Caco-2 (cell line): Measurements from ENCODE around the gene USH2A. TPM values are rescaled to one million over a fixed set of nuclear protein-coding genes. Genes with fewer than 3 reads are reported as not detected.

ENCODE experiments used
- BruUV-seq: library from RNA; stranded (reverse); fragments of 400-500 nt; replicated peaks from 2 replicates; lab custom pipeline; 2021; lab: Mats Ljungman, UMichigan
- CTCF ChIA-PET: fragments of 300-600 bp; sonication (Branson Sonifier 250); formaldehyde crosslinking; loops from one replicate; lab custom pipeline; 2022; ENCODE audit warnings: antibody characterized with exemption; lab: Charles Lee
- POLR2A ChIA-PET: fragments of 300-600 bp; sonication (Branson Sonifier 250); formaldehyde crosslinking; loops from one replicate; lab custom pipeline; 2022; ENCODE audit warnings: antibody characterized with exemption; lab: Charles Lee
- DNase-seq, 2 experiments: peaks; one replicate each; pipeline versions ENCODE4 v3.0.0 to v3.0.0-alpha.2; 2020 to 2022
- H3K27me3 ChIP-seq: replicated peaks from 2 replicates; pipeline ENCODE4 v1.6.0; 2011; ENCODE audit warnings: low read length; ENCODE audit not compliant: control insufficient read depth, insufficient read depth
- H3K36me3 ChIP-seq: 2 replicates; pipeline ENCODE4 v1.5.1; 2011; ENCODE audit warnings: low read length; ENCODE audit not compliant: control insufficient read depth, insufficient read depth
- H3K4me1 ChIP-seq: fragments of 250-450 bp; sonication (Bioruptor Pico); 2 replicates; pipeline ENCODE4 v1.5.1; 2020; ENCODE audit warnings: mild to moderate bottlenecking
- H3K4me3 ChIP-seq: 2 replicates; pipeline ENCODE4 v1.5.1; 2011; ENCODE audit warnings: low read depth, mild to moderate bottlenecking, control low read depth, low read length
- H3K9me3 ChIP-seq: fragments of 250-450 bp; sonication (Bioruptor Pico); 2 replicates; pipeline ENCODE4 v1.5.1; 2020; ENCODE audit warnings: mild to moderate bottlenecking, moderate library complexity
- H3K27ac Mint-ChIP-seq: one replicate; pipeline ENCODE4 v1.8.0; 2022; ENCODE audit warnings: mixed read lengths; ENCODE audit not compliant: unreplicated experiment
- H3K27me3 Mint-ChIP-seq: one replicate; pipeline ENCODE4 v1.8.0; 2022; ENCODE audit warnings: mixed read lengths; ENCODE audit not compliant: insufficient read depth, unreplicated experiment
- H3K36me3 Mint-ChIP-seq: one replicate; pipeline ENCODE4 v1.8.0; 2022; ENCODE audit warnings: mild to moderate bottlenecking, mixed read lengths; ENCODE audit not compliant: insufficient read depth, unreplicated experiment
- H3K4me1 Mint-ChIP-seq: one replicate; pipeline ENCODE4 v1.8.0; 2022; ENCODE audit warnings: low read depth, mixed read lengths; ENCODE audit not compliant: unreplicated experiment
- H3K4me3 Mint-ChIP-seq: one replicate; pipeline ENCODE4 v1.8.0; 2022; ENCODE audit warnings: mild to moderate bottlenecking, moderate library complexity, mixed read lengths; ENCODE audit not compliant: unreplicated experiment
- H3K9me3 Mint-ChIP-seq: one replicate; pipeline ENCODE4 v1.8.0; 2022; ENCODE audit warnings: mixed read lengths; ENCODE audit not compliant: unreplicated experiment
- intact Hi-C: fragments of 100-400 bp; cut with micrococcal nuclease; formaldehyde crosslinking; loops from one replicate; pipeline ENCODE4 v1.10.0; 2022; ENCODE audit not compliant: unreplicated experiment
- total RNA-seq: library from RNA; stranded (reverse); gene quantifications from 2 replicates; pipeline ENCODE4 v1.2.3, GENCODE V29; 2022
- TF ChIP-seq, protein P1 (sequence below), 2 experiments: fragments of 200-600 bp in 1 of 2; IDR thresholded peaks; 1 replicate in 1 of 2; 2 replicates in 1 of 2; pipeline versions ENCODE4 v1.5.1 to v1.8.0; 2011 to 2022; ENCODE audit warnings: antibody characterized with exemption in 1 of 2, control low read depth in 1 of 2, inconsistent platforms in 1 of 2, low read depth in 1 of 2, low read length in 1 of 2, mild to moderate bottlenecking in 1 of 2, moderate library complexity in 1 of 2; ENCODE audit not compliant: insufficient read depth in 1 of 2, severe bottlenecking in 1 of 2, unreplicated experiment in 1 of 2

Gene USH2A
- total RNA-seq, 1 experiment from 2014 or later, result 0.11 TPM

DNA sequence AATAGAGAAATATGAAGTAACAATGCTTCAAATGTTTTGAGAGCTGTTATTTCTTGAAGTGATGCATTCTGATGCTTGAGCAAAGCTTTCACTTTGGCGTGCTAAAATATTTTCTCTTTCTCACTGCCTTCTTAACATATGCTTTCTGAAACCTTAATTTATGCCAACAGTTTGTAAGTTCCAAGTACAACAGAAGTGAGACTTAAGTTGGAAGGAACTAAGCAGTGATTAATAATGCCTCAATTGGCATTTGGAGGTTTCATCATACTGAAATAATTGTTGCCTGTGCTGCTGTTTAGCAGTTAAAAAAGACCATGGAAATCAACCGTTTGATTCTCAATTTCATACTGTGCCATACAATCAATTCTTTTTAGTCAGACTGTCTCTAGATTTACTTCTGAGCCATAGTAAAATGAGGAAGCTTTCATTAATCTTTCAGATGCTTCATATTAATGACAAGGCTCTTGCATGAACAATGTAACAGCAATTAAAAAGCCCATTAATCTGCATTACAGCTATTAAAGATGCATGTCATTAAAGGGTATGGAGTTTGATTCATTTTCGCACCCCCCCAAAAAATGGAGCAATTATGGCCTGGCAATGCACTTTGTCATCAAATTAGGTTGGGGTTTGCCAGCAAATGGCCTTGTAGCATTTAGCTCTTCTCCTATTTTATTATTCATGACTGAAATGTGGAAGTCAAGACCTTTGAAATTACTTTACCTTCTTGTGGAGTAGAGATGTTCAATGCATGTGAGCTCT, 375.3 kb downstream of the USH2A start:
- intact Hi-C loops, result no loop called here
- H3K9me3 ChIP-seq, result no peaks in the 10 kb centered on the region
- no TSS peak for BruUV-seq
- ChIA-PET CTCF (no interaction called here), POLR2A (no interaction called here)
- no peaks in the 10 kb centered on the region for H3K4me1 Mint-ChIP-seq
- no peaks in the 10 kb centered on the region for H3K9me3 Mint-ChIP-seq
- H3K27me3 Mint-ChIP-seq, result peaks cover 7% of the 10 kb centered on the region
- H3K27ac Mint-ChIP-seq, result no peak overlapping the region
- TF ChIP-seq, protein P1, sequence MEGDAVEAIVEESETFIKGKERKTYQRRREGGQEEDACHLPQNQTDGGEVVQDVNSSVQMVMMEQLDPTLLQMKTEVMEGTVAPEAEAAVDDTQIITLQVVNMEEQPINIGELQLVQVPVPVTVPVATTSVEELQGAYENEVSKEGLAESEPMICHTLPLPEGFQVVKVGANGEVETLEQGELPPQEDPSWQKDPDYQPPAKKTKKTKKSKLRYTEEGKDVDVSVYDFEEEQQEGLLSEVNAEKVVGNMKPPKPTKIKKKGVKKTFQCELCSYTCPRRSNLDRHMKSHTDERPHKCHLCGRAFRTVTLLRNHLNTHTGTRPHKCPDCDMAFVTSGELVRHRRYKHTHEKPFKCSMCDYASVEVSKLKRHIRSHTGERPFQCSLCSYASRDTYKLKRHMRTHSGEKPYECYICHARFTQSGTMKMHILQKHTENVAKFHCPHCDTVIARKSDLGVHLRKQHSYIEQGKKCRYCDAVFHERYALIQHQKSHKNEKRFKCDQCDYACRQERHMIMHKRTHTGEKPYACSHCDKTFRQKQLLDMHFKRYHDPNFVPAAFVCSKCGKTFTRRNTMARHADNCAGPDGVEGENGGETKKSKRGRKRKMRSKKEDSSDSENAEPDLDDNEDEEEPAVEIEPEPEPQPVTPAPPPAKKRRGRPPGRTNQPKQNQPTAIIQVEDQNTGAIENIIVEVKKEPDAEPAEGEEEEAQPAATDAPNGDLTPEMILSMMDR (IDR thresholded peaks at IDR 0.05; ENCODE audit: insufficient read depth in 1 of 2, low read depth in 1 of 2, low read length in 1 of 2, severe bottlenecking in 1 of 2, unreplicated experiment in 1 of 2), result no peak
- H3K4me1 ChIP-seq, result no peaks in the 10 kb centered on the region
- H3K36me3 Mint-ChIP-seq, result no peaks in the 10 kb centered on the region
- H3K4me3 ChIP-seq, result no peak overlapping the region
- no peak for DNase-seq
- no peak overlapping the region for H3K4me3 Mint-ChIP-seq
- H3K36me3 ChIP-seq, result no peaks in the 10 kb centered on the region
- no peaks in the 10 kb centered on the region for H3K27me3 ChIP-seq

DNA sequence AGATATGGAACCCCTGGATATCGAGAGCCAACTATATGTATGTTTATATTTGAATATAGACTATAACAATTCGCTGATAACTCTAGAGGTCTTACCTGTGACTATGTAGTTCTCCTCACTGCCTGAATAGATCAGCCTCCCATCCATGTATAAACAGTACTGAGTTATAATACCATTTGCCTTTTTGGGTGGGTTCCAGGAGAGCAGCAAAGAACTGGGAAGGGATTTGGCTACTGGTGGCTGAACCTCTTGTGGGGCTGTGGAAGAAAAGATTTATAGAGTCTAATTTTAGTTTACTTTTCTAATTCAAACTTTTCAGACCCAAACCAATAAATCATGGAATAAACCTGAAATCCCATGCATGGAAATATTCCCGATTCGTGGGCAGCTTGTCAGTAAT, 376.9 kb downstream of the USH2A start:
- H3K36me3 Mint-ChIP-seq, result no peaks in the 10 kb centered on the region
- POLR2A ChIA-PET, result no interaction called here
- no peak overlapping the region for H3K27ac Mint-ChIP-seq
- H3K4me1 Mint-ChIP-seq, result no peaks in the 10 kb centered on the region
- TF ChIP-seq, protein P1 (IDR thresholded peaks at IDR 0.05; ENCODE audit: insufficient read depth in 1 of 2, low read depth in 1 of 2, low read length in 1 of 2, severe bottlenecking in 1 of 2, unreplicated experiment in 1 of 2), result no peak
- H3K27me3 ChIP-seq, result no peaks in the 10 kb centered on the region
- no peak for DNase-seq
- intact Hi-C loops, result no loop called here
- H3K4me3 Mint-ChIP-seq, result no peak overlapping the region
- no peaks in the 10 kb centered on the region for H3K4me1 ChIP-seq
- CTCF ChIA-PET, result no interaction called here
- BruUV-seq, result no TSS peak
- no peaks in the 10 kb centered on the region for H3K36me3 ChIP-seq
- peaks cover 7% of the 10 kb centered on the region for H3K27me3 Mint-ChIP-seq
- no peak overlapping the region for H3K4me3 ChIP-seq
- no peaks in the 10 kb centered on the region for H3K9me3 ChIP-seq
- no peaks in the 10 kb centered on the region for H3K9me3 Mint-ChIP-seq

- no peaks in the 10 kb centered on the region for H3K4me1 ChIP-seq
- H3K4me3 ChIP-seq, result no peak overlapping the region
- POLR2A ChIA-PET, result no interaction called here
- H3K9me3 ChIP-seq, result no peaks in the 10 kb centered on the region
- BruUV-seq, result no TSS peak
- DNase-seq, result no peak
- no peak overlapping the region for H3K27ac Mint-ChIP-seq
- no peaks in the 10 kb centered on the region for H3K9me3 Mint-ChIP-seq
- H3K4me1 Mint-ChIP-seq, result no peaks in the 10 kb centered on the region
- CTCF ChIA-PET, result no interaction called here
- intact Hi-C loops, result no loop called here
- peaks cover 7% of the 10 kb centered on the region for H3K27me3 Mint-ChIP-seq
- TF ChIP-seq, protein P1 (IDR thresholded peaks at IDR 0.05; ENCODE audit: insufficient read depth in 1 of 2, low read depth in 1 of 2, low read length in 1 of 2, severe bottlenecking in 1 of 2, unreplicated experiment in 1 of 2), result no peak
- no peaks in the 10 kb centered on the region for H3K36me3 ChIP-seq
- no peaks in the 10 kb centered on the region for H3K36me3 Mint-ChIP-seq
- no peak overlapping the region for H3K4me3 Mint-ChIP-seq
- no peaks in the 10 kb centered on the region for H3K27me3 ChIP-seq
Measured at GRCh38 chr1:216045400-216045799, 377.8 kb downstream of the USH2A start.
